Measurements from ENCODE around the gene APOBEC3H.

Gene APOBEC3H

DNA sequence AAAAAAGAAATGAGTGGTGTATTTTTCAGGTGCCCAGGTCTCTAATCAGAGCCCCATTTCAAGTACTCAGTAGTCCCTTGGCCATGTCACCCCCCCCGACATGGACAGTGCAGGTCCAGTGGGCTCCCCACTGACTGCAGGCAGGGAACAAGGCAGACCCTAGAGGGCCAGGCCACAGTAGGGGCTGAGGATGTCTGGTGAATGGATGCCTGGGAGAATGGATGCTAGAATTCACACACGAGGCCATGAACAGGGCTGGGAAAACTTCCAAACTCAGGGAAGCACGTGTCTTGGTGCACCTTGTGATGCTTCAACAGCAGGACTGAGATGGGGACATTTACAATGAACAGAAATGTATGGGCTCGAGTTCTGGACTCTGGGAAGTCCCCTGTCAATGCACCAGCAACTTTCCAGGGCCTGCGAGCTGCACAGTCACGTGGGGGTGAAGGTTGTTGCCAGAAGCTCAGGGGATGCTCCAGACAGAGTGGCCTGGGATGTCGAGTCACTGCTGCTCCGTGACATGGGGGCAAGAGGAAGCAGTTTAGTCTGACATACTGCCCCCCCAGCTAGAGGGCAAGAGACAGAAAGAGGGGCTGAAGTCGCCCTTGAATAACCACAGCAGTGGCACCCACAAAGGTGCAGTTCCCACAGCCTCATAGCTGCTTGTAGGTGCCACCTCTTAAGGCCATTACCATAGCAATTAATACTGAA is 16.8 kb upstream of the APOBEC3H start:
- no peak overlapping the region for H3K4me3 ChIP-seq (ENCODE audit: low read depth, low read length)
- TF ChIP-seq, protein P1, sequence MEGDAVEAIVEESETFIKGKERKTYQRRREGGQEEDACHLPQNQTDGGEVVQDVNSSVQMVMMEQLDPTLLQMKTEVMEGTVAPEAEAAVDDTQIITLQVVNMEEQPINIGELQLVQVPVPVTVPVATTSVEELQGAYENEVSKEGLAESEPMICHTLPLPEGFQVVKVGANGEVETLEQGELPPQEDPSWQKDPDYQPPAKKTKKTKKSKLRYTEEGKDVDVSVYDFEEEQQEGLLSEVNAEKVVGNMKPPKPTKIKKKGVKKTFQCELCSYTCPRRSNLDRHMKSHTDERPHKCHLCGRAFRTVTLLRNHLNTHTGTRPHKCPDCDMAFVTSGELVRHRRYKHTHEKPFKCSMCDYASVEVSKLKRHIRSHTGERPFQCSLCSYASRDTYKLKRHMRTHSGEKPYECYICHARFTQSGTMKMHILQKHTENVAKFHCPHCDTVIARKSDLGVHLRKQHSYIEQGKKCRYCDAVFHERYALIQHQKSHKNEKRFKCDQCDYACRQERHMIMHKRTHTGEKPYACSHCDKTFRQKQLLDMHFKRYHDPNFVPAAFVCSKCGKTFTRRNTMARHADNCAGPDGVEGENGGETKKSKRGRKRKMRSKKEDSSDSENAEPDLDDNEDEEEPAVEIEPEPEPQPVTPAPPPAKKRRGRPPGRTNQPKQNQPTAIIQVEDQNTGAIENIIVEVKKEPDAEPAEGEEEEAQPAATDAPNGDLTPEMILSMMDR (IDR thresholded peaks at IDR 0.05; ENCODE audit: insufficient read depth, low read length, missing control alignments), result no peak
- DNase-seq (ENCODE audit: low read depth, low spot score), result no peak
- ChIA-PET CTCF (no interaction called here), POLR2A (no interaction called here)

DNA sequence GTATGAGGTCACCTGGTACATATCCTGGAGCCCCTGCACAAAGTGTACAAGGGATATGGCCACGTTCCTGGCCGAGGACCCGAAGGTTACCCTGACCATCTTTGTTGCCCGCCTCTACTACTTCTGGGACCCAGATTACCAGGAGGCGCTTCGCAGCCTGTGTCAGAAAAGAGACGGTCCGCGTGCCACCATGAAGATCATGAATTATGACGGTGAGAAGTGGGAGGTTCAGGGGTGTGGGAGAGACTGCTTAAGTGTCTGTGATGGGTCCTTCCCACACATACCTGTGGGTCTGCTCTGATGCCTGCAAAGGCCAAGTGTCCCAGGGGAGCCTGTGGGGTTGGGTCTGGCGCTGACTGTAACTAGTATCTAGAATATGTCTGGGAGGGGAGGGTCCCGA is 16.0 kb upstream of the APOBEC3H start:
- ChIA-PET CTCF (no interaction called here), POLR2A (no interaction called here)
- TF ChIP-seq, protein P1 (IDR thresholded peaks at IDR 0.05; ENCODE audit: insufficient read depth, low read length, missing control alignments), result no peak
- H3K4me3 ChIP-seq (ENCODE audit: low read depth, low read length), result no peak overlapping the region
- no peak for DNase-seq (ENCODE audit: low read depth, low spot score)

DNA sequence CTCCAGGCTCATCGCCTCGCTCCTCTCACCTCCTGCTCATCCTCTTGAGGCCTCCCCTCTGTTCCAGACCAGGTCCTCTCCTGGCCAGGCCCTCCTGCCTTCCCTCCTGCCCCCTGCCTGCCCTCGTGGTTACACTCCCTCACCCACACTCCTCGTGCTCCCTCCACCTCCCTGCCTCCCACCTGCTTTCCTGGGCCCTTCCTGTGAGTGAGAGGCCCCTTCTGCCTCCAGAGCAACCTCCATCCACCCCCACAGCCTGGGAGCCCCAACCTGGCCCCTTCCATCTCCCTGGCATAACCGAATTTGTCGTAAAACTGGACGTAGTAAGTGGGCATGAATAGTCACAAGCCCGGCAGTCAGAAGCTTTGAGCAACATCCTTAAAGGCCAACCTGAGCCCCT is 15.4 kb upstream of the APOBEC3H start:
- ChIA-PET POLR2A (no interaction called here), CTCF (no interaction called here)
- no peak for DNase-seq (ENCODE audit: low read depth, low spot score)
- H3K4me3 ChIP-seq (ENCODE audit: low read depth, low read length), result no peak overlapping the region
- TF ChIP-seq, protein P1 (IDR thresholded peaks at IDR 0.05; ENCODE audit: insufficient read depth, low read length, missing control alignments), result no peak

DNA sequence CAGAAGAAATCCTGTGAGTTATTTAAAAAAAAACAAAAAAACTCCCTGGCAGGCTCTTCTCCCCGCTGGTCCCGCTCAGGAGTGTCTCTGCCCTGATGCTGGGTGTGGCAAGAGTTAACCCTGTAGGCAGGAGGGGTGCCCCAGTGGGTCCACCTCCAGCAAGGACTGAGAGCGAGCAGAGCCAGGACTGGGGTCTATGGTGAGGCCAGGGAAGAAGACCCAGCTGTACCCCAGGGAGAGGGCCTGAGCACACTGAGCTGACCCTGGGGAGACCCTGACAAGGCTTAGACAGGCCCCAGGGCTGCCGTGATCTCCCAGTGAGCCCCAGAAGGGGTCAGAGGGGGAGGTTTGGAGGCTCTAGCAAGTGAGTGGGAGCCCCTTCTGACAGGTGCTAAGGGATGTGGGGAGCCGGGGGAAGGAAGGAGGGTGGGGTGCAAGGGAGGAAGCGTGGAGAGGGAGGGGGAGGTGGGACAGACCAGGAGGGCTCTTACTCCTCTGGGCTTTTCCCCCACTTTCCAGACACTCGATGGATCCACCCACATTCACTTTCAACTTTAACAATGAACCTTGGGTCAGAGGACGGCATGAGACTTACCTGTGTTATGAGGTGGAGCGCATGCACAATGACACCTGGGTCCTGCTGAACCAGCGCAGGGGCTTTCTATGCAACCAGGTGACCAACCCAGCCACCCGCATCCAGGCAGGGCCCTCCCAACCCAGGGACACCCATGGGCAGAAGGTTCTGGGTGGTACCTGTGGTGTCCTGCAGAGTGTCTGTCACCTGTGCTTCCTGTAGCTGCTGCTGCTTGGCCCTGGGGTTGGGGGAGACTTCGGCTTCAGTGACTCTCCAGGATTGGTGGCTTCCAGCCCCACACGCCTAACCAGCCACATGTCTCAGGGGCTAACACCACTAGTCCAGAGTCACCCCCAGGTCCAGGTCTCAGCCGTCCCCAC is 13.6 kb upstream of the APOBEC3H start:
- CTCF ChIA-PET, result no interaction called here
- no peak for DNase-seq (ENCODE audit: low read depth, low spot score)
- no peak overlapping the region for H3K4me3 ChIP-seq (ENCODE audit: low read depth, low read length)
- TF ChIP-seq, protein P1 (IDR thresholded peaks at IDR 0.05; ENCODE audit: insufficient read depth, low read length, missing control alignments), result no peak
- POLR2A ChIA-PET, result no interaction called here

DNA sequence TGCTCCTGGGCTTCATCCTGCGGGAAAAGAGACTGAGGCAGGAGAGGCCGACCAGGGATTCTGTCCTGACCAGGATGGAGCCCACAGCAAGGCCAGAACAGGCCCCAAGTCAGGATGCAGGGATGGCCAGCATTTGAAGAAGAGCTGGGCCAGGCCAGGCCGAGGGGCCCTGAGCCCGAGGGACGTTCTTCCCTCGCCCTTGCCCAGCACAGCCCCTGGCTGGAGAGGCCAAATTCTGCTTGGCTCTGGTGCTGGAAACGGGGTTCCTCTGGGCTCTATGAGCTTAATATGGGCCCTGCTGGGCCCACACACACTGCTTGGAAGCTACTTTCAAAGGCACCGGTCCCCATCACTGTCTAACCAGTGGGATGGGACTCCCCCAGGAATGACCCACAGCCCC is 12.4 kb upstream of the APOBEC3H start:
- ChIA-PET POLR2A (no interaction called here), CTCF (no interaction called here)
- H3K4me3 ChIP-seq (ENCODE audit: low read depth, low read length), result no peak overlapping the region
- TF ChIP-seq, protein P1 (IDR thresholded peaks at IDR 0.05; ENCODE audit: insufficient read depth, low read length, missing control alignments), result no peak
- no peak for DNase-seq (ENCODE audit: low read depth, low spot score)

DNA sequence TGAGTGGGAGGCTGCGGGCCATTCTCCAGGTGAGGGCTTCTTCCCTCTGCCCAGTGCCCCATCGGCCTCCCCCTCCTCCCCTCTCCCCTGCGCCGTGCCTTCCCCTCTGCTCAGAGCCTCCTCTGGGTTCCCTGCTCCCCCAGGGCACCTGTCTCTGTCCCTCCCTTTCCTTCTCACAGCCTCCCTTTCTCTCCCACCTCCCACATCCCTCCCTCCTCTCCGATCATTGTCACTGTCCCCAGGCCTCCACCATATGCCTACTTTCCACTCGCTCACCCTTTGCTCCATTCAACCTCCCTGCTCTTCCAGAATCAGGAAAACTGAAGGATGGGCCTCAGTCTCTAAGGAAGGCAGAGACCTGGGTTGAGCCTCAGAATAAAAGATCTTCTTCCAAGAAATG is 9.9 kb upstream of the APOBEC3H start:
- no peak overlapping the region for H3K4me3 ChIP-seq (ENCODE audit: low read depth, low read length)
- TF ChIP-seq, protein P1 (IDR thresholded peaks at IDR 0.05; ENCODE audit: insufficient read depth, low read length, missing control alignments), result no peak
- ChIA-PET POLR2A (no interaction called here), CTCF (no interaction called here)
- DNase-seq (ENCODE audit: low read depth, low spot score), result no peak
